GM19025 (cell line): ENCODE measurements around the gene ZIC2.

ENCODE experiments used
- ATAC-seq: cut with Tn5 transposase; IDR thresholded peaks from one replicate; pipeline ENCODE4 v1.9.1; 2021; ENCODE audit warnings: mild to moderate bottlenecking, low read depth, moderate library complexity; ENCODE audit not compliant: unreplicated experiment

The ZIC2 gene

GRCh38 chr13:99959127-99959539, 22.5 kb upstream of the ZIC2 start:
- no peak for ATAC-seq

GRCh38 chr13:99959540-99960230, 21.9 kb upstream of the ZIC2 start:
- ATAC-seq = no peak

- no peak for ATAC-seq
These were observed 20.8 kb upstream of the ZIC2 start for GRCh38 chr13:99960663-99961311.

GRCh38 chr13:99961636-99962035, 19.9 kb upstream of the ZIC2 start:
- ATAC-seq = no peak

- no peak for ATAC-seq
These were observed 19.3 kb upstream of the ZIC2 start for GRCh38 chr13:99962242-99962641.

GRCh38 chr13:99963816-99964339, 17.7 kb upstream of the ZIC2 start:
- no peak for ATAC-seq

- no peak for ATAC-seq
These were observed 16.1 kb upstream of the ZIC2 start for GRCh38 chr13:99965329-99966000.

- ATAC-seq = no peak
These were observed 15.3 kb upstream of the ZIC2 start for GRCh38 chr13:99966064-99966805.

GRCh38 chr13:99967498-99967868, 14.1 kb upstream of the ZIC2 start:
- no peak for ATAC-seq

GRCh38 chr13:99967869-99968520, 13.6 kb upstream of the ZIC2 start:
- ATAC-seq = no peak

GRCh38 chr13:99968521-99969452, 12.8 kb upstream of the ZIC2 start:
- no peak for ATAC-seq

GRCh38 chr13:99969453-99969918, 12.1 kb upstream of the ZIC2 start:
- no peak for ATAC-seq

- ATAC-seq = no peak
These were observed 11.5 kb upstream of the ZIC2 start for GRCh38 chr13:99969919-99970650.

- ATAC-seq = no peak
These were observed 10.7 kb upstream of the ZIC2 start for GRCh38 chr13:99970651-99971575.

- no peak for ATAC-seq
These were observed 9.9 kb upstream of the ZIC2 start, which contains the start of gene ZIC5 for GRCh38 chr13:99971576-99972189. TSS of gene ZIC5 (minus strand) at chr13:99971767. CDS start at chr13:99971603, 164 bp downstream.

- no peak for ATAC-seq
These were observed 9.3 kb upstream of the ZIC2 start for GRCh38 chr13:99972190-99972731.
